ENCODE measurements around the gene MCTP1. TPM values are rescaled to one million over a fixed set of nuclear protein-coding genes. Genes with fewer than 3 reads are reported as not detected.

Gene MCTP1
- total and polyA plus RNA-seq, 10 of the 15 experiments (the other 5 are each of a cell fraction or from before 2014, with no cell fraction given), result 12.6 to 45.9 (median 18.8) TPM

DNA sequence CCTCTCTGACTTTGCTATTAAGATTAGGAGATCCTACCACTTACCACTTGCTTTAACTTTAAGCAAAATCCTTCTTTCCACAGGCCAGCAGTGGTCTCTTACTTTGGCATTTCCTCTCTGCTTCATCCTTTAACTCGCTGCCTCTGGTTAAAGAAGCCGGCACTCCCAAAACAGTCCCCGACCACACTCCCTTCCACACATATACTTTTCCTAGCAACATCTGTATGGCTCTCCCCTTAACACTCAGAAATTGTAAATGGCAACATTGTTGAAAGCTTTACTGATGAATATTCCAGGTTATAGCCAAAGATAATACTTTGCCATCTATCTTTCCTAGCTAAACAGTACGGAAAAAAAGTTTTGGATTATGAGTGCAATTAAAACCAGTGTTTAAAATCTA, 133.2 kb downstream of the MCTP1 start (continued):
- TF ChIP-seq EGR1 (IDR thresholded peaks at IDR 0.05; ENCODE audit: borderline replicate concordance in 1 of 2, low read depth in 2 of 2, low read length in 2 of 2) (no peak), E2F4 (IDR thresholded peaks at IDR 0.05; ENCODE audit: low read depth, low read length) (no peak)

DNA sequence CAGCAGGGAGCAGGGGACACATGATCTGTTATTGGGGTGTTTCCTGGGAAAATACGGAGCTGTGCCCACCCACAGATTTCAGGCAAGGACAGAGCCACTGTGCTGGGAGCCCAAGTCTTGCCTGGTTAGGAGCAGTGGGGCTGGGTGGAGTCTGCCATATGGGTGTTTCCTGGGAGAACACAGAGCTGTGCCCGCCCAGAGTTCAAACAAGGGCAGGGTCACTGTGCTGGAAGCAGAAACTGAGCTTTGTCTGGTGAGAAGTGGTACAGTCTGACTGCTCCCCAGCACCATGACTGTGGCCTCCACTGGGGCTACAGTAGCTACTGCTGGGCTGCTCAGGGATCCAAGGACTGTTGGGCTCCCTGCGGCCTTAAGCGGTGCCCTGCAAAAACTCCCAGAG, 135.5 kb downstream of the MCTP1 start:
- Histone ChIP-seq H3K27ac (ENCODE audit: control insufficient read depth, insufficient read depth) (no peak overlapping the region), H2AFZ (ENCODE audit: control insufficient read depth, low read depth, low read length) (no peak overlapping the region), H3K4me2 (ENCODE audit: control insufficient read depth, insufficient read depth) (no peak overlapping the region), H3K9me3 (replicated peaks; ENCODE audit: control insufficient read depth, insufficient read depth, low read length) (peaks cover 2% of the 10 kb centered on the region; the same call in 2 of the 3 replicates), H3K4me3 (no peak overlapping the region), H3K79me2 (ENCODE audit: control insufficient read depth, insufficient read depth, low read length) (no peaks in the 10 kb centered on the region), H3K36me3 (ENCODE audit: control insufficient read depth in 2 of 2, insufficient read depth in 2 of 2, low read length in 1 of 2) (no peaks in the 10 kb centered on the region), H3K27me3 (replicated peaks in 1 of 2; ENCODE audit: control insufficient read depth in 2 of 2, insufficient read depth in 2 of 2, low read length in 1 of 2) (no peaks in the 10 kb centered on the region), H3K4me1 (ENCODE audit: control insufficient read depth, insufficient read depth, low read length) (no peaks in the 10 kb centered on the region), H4K20me1 (ENCODE audit: control insufficient read depth, insufficient read depth) (no peaks in the 10 kb centered on the region), H3K9ac (ENCODE audit: control insufficient read depth, insufficient read depth, low read length) (no peak overlapping the region)
- RAD21 ChIA-PET (ENCODE audit: unreplicated experiment), result no interaction called here
- WGBS (ENCODE audit: insufficient coverage, insufficient replicate concordance, low lambda C conversion rate, missing lambda C conversion rate), result 11% methylated on average over 4 of the region's 4 CpGs
- BruUV-seq (replicated peaks), result no TSS peak
- intact Hi-C loops (cut with micrococcal nuclease; ENCODE audit: unreplicated experiment) (no loop called here), in situ Hi-C loops (cut with MboI) (no loop called here)
- SMC1A ChIA-PET (ENCODE audit: uncharacterized antibody, unreplicated experiment), result no interaction called here
- TF ChIP-seq PRDM15 (CRISPR knock-in tag; IDR thresholded peaks at IDR 0.05) (no peak), LARP7 (IDR thresholded peaks at IDR 0.05) (no peak), NFYA (IDR thresholded peaks at IDR 0.05; ENCODE audit: borderline replicate concordance, low read depth, low read length) (no peak), MTA3 (IDR thresholded peaks at IDR 0.05; ENCODE audit: borderline replicate concordance, low read length) (no peak), MYC (IDR thresholded peaks at IDR 0.05; ENCODE audit: insufficient read depth, insufficient read length, insufficient replicate concordance, low read length, severe bottlenecking) (no peak)
- TF ChIP-seq, protein P1, sequence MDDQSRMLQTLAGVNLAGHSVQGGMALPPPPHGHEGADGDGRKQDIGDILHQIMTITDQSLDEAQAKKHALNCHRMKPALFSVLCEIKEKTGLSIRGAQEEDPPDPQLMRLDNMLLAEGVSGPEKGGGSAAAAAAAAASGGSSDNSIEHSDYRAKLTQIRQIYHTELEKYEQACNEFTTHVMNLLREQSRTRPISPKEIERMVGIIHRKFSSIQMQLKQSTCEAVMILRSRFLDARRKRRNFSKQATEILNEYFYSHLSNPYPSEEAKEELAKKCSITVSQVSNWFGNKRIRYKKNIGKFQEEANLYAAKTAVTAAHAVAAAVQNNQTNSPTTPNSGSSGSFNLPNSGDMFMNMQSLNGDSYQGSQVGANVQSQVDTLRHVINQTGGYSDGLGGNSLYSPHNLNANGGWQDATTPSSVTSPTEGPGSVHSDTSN (IDR thresholded peaks at IDR 0.05; ENCODE audit: insufficient replicate concordance, low read depth, low read length), result no peak
- TF ChIP-seq, protein P2, sequence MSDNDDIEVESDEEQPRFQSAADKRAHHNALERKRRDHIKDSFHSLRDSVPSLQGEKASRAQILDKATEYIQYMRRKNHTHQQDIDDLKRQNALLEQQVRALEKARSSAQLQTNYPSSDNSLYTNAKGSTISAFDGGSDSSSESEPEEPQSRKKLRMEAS (IDR thresholded peaks at IDR 0.05; ENCODE audit: low read depth, low read length), result no peak
- CTCF ChIA-PET, result interaction anchor here (1.0 kb wide), 1 partner anchor 75 kb away, joined by 3 read pairs; no protein-coding TSS in a partner anchor
- POLR2A ChIA-PET, result no interaction called here
- ATAC-seq (no peak), DNase-seq (ENCODE audit: low read depth, low spot score) (no peak), FAIRE-seq (no peak)

All from GM12878 (cell line).